Subcutaneous abdominal adipose tissue (tissue), 5 donors: ENCODE measurements around the gene GSDMA.
A peak's percentile ranks its signal among the peaks of the same experiment; 100 is the strongest.

ENCODE experiments used
- H3K27ac ChIP-seq: one replicate; pipeline ENCODE4 v1.7.0; 2013; ENCODE audit warnings: low read depth, mild to moderate bottlenecking, inconsistent platforms, low read length, moderate library complexity
- H3K27me3 ChIP-seq, 5 donors: one replicate each; pipeline ENCODE4 v1.7.0; 2013; ENCODE audit warnings: low read length in 5 of 5, inconsistent platforms in 1 of 5; ENCODE audit not compliant: control insufficient read depth in 5 of 5, insufficient read depth in 4 of 5
- H3K36me3 ChIP-seq, 5 donors: one replicate each; pipeline ENCODE4 v1.7.0; 2013; ENCODE audit warnings: low read length in 5 of 5; ENCODE audit not compliant: control insufficient read depth in 5 of 5, insufficient read depth in 5 of 5
- H3K4me1 ChIP-seq, 5 donors: one replicate each; pipeline ENCODE4 v1.7.0; 2013; ENCODE audit warnings: low read length in 5 of 5, mild to moderate bottlenecking in 3 of 5, moderate library complexity in 1 of 5; ENCODE audit not compliant: control insufficient read depth in 5 of 5, insufficient read depth in 5 of 5
- H3K4me3 ChIP-seq, 5 donors: one replicate each; pipeline ENCODE4 v1.7.0; 2013; ENCODE audit warnings: low read length in 5 of 5, low read depth in 1 of 5
- H3K9ac ChIP-seq, 5 donors: one replicate each; pipeline ENCODE4 v1.7.0; 2013; ENCODE audit warnings: low read length in 5 of 5, mild to moderate bottlenecking in 4 of 5, moderate library complexity in 3 of 5
- H3K9me3 ChIP-seq, 5 donors: one replicate each; pipeline ENCODE4 v1.7.0; 2013; ENCODE audit warnings: low read length in 5 of 5; ENCODE audit not compliant: control insufficient read depth in 5 of 5
- donor health status: healthy.
- donor health status: healthy.
- donor health status: healthy.
- donor health status: healthy.
- donor health status: healthy.

GSDMA gene

GRCh38 chr17:39955726-39956225 lies 7.0 kb upstream of the GSDMA start:
- Histone ChIP-seq H3K27me3 (no peaks in the 10 kb centered on the region), H3K4me3 (no peak overlapping the region), H3K9me3 (no peaks in the 10 kb centered on the region), H3K4me1 (peaks cover 0 to 19% (median 18%) of the 10 kb centered on the region in 5 donors), H3K27ac (no peak overlapping the region), H3K36me3 (no peaks in the 10 kb centered on the region), H3K9ac (no peak overlapping the region)

DNA sequence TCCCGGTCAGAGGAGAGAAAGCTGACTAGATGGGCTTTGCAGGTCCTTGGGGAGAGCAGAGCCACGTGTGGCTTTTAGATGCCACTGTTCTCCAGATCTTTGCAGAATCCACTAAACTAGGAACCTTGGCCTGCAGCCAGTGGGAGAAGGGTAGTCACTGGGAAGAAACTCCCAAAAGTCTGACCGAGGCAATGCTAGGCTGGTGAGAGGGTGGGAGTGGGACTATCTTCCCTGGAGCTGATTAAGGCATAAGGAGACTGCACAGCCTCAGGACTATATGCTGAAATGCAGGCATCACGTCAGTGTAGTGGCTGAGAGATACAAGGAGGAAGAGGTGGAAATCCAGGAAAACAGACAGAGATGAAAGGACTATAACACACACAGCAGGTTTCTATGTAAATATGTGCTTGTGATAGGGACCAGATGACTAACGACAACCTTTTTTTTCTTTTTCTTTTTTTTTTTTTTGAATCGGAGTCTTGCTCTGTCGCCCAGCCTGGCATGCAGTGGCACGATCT lies 2.2 kb upstream of the GSDMA start:
- H3K27me3 ChIP-seq, result peaks cover 0 to 14% (median 5%) of the 10 kb centered on the region in 5 donors
- no peaks in the 10 kb centered on the region for H3K9me3 ChIP-seq
- H3K4me3 ChIP-seq, result no peak overlapping the region
- H3K27ac ChIP-seq, result no peak overlapping the region
- H3K36me3 ChIP-seq, result no peaks in the 10 kb centered on the region
- H3K4me1 ChIP-seq, result peaks cover 0 to 6% (median 0%) of the 10 kb centered on the region in 5 donors
- no peak overlapping the region for H3K9ac ChIP-seq

GRCh38 chr17:39963829-39964228 lies 1.0 kb downstream of the GSDMA start:
- H3K4me1 ChIP-seq, result peaks cover 0 to 26% (median 3%) of the 10 kb centered on the region in 5 donors
- H3K27ac ChIP-seq, result no peak overlapping the region
- H3K9ac ChIP-seq, result no peak overlapping the region
- H3K9me3 ChIP-seq, result no peaks in the 10 kb centered on the region
- H3K27me3 ChIP-seq, result peaks cover 0 to 19% (median 5%) of the 10 kb centered on the region in 5 donors
- no peaks in the 10 kb centered on the region for H3K36me3 ChIP-seq
- H3K4me3 ChIP-seq, result no peak overlapping the region

DNA sequence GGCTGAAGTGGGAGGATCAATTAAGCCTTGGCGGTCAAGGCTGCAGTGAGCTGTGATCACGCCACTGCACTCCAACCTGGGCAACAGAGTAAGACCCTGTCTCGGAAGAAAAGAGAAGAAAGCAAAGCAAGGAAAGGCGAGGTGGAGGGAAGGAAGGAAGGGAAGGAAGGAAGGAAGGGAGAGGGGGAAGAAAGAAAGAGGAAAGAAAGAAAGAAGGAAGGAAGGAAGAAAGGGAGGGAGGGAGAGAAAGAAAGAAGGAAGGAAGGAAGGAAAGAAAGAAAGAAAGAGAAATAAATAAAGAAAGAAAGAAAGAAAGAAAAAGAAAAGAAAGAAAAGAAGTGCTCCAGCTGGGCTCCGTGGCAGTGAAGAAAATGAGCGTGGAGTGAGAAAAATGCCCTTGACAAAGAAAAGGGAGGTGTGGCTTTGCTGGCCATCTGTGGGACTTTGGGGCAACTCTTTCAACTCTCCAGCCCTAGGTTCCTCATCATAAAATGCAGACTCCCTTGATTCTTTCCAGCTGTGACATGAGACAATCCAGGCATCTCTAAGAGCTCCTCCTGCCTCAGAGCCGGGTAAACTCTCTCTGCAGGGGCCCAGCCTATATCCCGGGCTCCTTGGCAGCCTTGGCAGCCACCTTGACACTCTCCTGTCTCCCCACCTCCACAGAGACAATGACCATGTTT lies 2.4 kb downstream of the GSDMA start:
- H3K4me3 ChIP-seq, result no peak overlapping the region
- no peaks in the 10 kb centered on the region for H3K9me3 ChIP-seq
- no peak overlapping the region for H3K27ac ChIP-seq
- peaks cover 0 to 27% (median 3%) of the 10 kb centered on the region in 5 donors for H3K4me1 ChIP-seq
- H3K9ac ChIP-seq, result no peak overlapping the region
- no peaks in the 10 kb centered on the region for H3K36me3 ChIP-seq
- H3K27me3 ChIP-seq, result peaks cover 0 to 20% (median 8%) of the 10 kb centered on the region in 5 donors

GRCh38 chr17:39966771-39967170 lies 4.0 kb downstream of the GSDMA start:
- no peak overlapping the region for H3K4me3 ChIP-seq
- peaks cover 0 to 31% (median 3%) of the 10 kb centered on the region in 5 donors for H3K4me1 ChIP-seq
- H3K9me3 ChIP-seq, result no peaks in the 10 kb centered on the region
- H3K9ac ChIP-seq, result peak overlapping the region in 1 of 5 donors; percentile 10
- no peaks in the 10 kb centered on the region for H3K36me3 ChIP-seq
- no peak overlapping the region for H3K27ac ChIP-seq
- peaks cover 0 to 32% (median 8%) of the 10 kb centered on the region in 5 donors for H3K27me3 ChIP-seq

GRCh38 chr17:39968761-39969160 lies 6.0 kb downstream of the GSDMA start:
- Histone ChIP-seq H3K36me3 (no peaks in the 10 kb centered on the region), H3K27me3 (peaks cover 0 to 25% (median 3%) of the 10 kb centered on the region in 5 donors), H3K4me3 (no peak overlapping the region), H3K9ac (no peak overlapping the region), H3K9me3 (no peaks in the 10 kb centered on the region), H3K4me1 (peaks cover 0 to 32% (median 3%) of the 10 kb centered on the region in 5 donors), H3K27ac (no peak overlapping the region)

DNA sequence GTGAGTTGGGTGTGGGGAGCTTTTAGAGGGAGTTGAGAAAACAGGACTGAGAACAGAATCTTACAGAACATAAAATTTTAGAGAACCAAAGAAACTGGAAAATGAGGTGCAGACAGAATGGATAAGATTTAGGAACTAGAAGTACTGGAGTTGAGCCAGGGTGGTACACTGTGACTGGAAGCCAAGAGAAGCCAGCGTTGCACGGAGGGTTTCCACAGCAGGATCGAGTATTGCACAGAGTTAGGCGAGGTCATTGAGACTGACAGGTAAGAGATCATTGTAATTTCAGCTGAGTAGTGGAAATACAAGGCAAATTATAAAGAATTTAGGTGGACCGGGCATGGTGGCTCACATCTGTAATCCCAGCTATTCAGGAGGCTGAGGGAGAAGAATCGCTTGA lies 6.6 kb downstream of the GSDMA start:
- Histone ChIP-seq H3K4me1 (peaks cover 0 to 34% (median 3%) of the 10 kb centered on the region in 5 donors), H3K4me3 (no peak overlapping the region), H3K27me3 (peaks cover 0 to 29% (median 6%) of the 10 kb centered on the region in 5 donors), H3K27ac (no peak overlapping the region), H3K9ac (no peak overlapping the region), H3K9me3 (no peaks in the 10 kb centered on the region), H3K36me3 (no peaks in the 10 kb centered on the region)

DNA sequence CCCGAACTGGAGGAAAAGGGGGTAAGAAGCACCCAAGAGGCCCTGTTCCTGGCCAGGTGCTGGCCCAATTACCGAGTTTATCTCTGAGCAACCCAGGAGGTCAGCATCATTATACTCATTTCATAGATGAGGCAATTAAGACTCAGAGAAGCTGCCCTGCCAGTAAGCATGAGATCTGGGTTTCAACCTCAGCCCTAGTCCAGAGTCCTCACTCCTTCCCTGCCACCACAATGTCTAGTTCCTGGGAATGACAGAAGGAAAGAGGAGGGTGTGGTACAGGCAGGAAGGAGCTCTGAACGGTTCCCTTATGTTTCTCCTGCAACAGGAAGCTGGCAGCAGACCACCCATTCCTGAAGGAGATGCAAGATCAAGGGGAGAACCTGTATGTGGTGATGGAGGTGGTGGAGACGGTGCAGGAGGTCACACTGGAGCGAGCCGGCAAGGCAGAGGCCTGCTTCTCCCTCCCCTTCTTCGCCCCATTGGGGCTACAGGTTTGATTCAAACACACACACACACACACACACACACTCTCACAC lies 7.4 kb downstream of the GSDMA start:
- no peaks in the 10 kb centered on the region for H3K36me3 ChIP-seq
- H3K27ac ChIP-seq, result no peak overlapping the region
- no peak overlapping the region for H3K9ac ChIP-seq
- peaks cover 0 to 29% (median 7%) of the 10 kb centered on the region in 5 donors for H3K27me3 ChIP-seq
- H3K4me3 ChIP-seq, result no peak overlapping the region
- H3K9me3 ChIP-seq, result no peaks in the 10 kb centered on the region
- H3K4me1 ChIP-seq, result peaks cover 0 to 38% (median 3%) of the 10 kb centered on the region in 5 donors

- Histone ChIP-seq H3K9me3 (no peaks in the 10 kb centered on the region), H3K36me3 (no peaks in the 10 kb centered on the region), H3K4me3 (no peak overlapping the region), H3K27ac (no peak overlapping the region), H3K9ac (no peak overlapping the region), H3K4me1 (peaks cover 0 to 34% (median 3%) of the 10 kb centered on the region in 5 donors), H3K27me3 (peaks cover 0 to 27% (median 9%) of the 10 kb centered on the region in 5 donors)
These were observed 8.3 kb downstream of the GSDMA start for GRCh38 chr17:39971076-39971603.

- Histone ChIP-seq H3K36me3 (no peaks in the 10 kb centered on the region), H3K4me1 (peaks cover 0 to 23% (median 0%) of the 10 kb centered on the region in 5 donors), H3K27me3 (peaks cover 0 to 22% (median 10%) of the 10 kb centered on the region in 5 donors), H3K9me3 (no peaks in the 10 kb centered on the region), H3K27ac (no peak overlapping the region), H3K9ac (no peak overlapping the region), H3K4me3 (no peak overlapping the region)
These were observed 9.5 kb downstream of the GSDMA start for GRCh38 chr17:39972271-39972670.
